Measurements from ENCODE around the gene EIF3M. TPM values are rescaled to one million over a fixed set of nuclear protein-coding genes. Genes with fewer than 3 reads are reported as not detected.

EIF3M gene
- total RNA-seq, 4 donors from 2014 or later = 196 to 469 (median 294) TPM

GRCh38 chr11:32641361-32641760, 57.7 kb downstream of the EIF3M start:
- Histone ChIP-seq H3K9me3 (no peaks in the 10 kb centered on the region), H3K4me3 (no peak overlapping the region), H3K27ac (replicated peaks in 1 of 4) (no peak overlapping the region), H3K36me3 (no peaks in the 10 kb centered on the region), H3K27me3 (no peaks in the 10 kb centered on the region), H3K4me1 (no peaks in the 10 kb centered on the region)
- intact Hi-C loops (cut with DNase I) = no loop called here
- TF ChIP-seq POLR2AphosphoS5 (IDR thresholded peaks at IDR 0.05) = no peak
- no peak for TF ChIP-seq POLR2A (IDR thresholded peaks at IDR 0.05; ENCODE audit: low read depth)
- no peak for TF ChIP-seq EP300 (IDR thresholded peaks at IDR 0.05)
- no peak for TF ChIP-seq CTCF (IDR thresholded peaks at IDR 0.05)
- DNase-seq (ENCODE audit: extremely low spot score) = no peak

DNA sequence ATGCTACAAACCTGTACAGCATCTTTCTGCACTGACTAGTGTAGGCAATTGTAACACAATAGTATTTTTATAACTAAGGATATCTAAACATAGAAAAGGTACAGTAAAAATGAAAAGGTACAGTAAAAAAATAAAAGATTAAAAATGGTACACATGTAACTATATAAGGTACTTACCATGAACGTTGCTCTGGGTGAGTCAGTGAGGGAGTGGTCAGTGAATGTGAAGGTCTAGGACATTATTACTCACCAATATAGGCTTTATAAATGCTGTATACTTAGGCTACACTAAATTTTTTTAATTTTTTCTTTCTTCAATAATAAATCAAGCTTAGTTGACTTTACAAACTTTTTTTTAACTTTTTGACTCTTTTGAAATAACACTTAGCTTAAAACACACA, 59.9 kb downstream of the EIF3M start:
- intact Hi-C loops (cut with DNase I) = no loop called here
- no peaks in the 10 kb centered on the region for H3K9me3 ChIP-seq
- no peaks in the 10 kb centered on the region for H3K27me3 ChIP-seq
- no peak overlapping the region for H3K4me3 ChIP-seq
- no peak overlapping the region for H3K27ac ChIP-seq (replicated peaks in 1 of 4)
- no peak for DNase-seq (ENCODE audit: extremely low spot score)
- H3K4me1 ChIP-seq = no peaks in the 10 kb centered on the region
- TF ChIP-seq POLR2A (IDR thresholded peaks at IDR 0.05; ENCODE audit: low read depth) (no peak), POLR2AphosphoS5 (IDR thresholded peaks at IDR 0.05) (no peak), EP300 (IDR thresholded peaks at IDR 0.05) (no peak), CTCF (IDR thresholded peaks at IDR 0.05) (no peak)
- 43% methylated on average over 1 of the region's 1 CpG for WGBS
- H3K36me3 ChIP-seq = no peaks in the 10 kb centered on the region

Other genes starting within 250 kb of the EIF3M start
- 1 to 10 TPM in 2 of 4 donors, under 1 TPM in 1, not detected in 1; 0.42 to 3.5 (median 3.1) TPM for gene WT1, start 148.3 kb upstream of the EIF3M start, total RNA-seq
- gene CCDC73, start 210.8 kb downstream of the EIF3M start, total RNA-seq = not detected
- 1 to 10 TPM; 1.7 to 2.8 (median 2.2) TPM for gene PRRG4, start 246.1 kb downstream of the EIF3M start, total RNA-seq